IMR-90 (cell line): ENCODE data around the gene MGAT5B. TPM values are rescaled to one million over a fixed set of nuclear protein-coding genes. Genes with fewer than 3 reads are reported as not detected.
A peak's percentile ranks its signal among the peaks of the same experiment; 100 is the strongest.

Source experiments
- ATAC-seq: fragments of 200-7000 bp; cut with Tn5 transposase; 2 replicates; pipeline ENCODE4 v1.9.1; 2020; ENCODE audit warnings: low read depth, mild to moderate bottlenecking, moderate library complexity
- BruUV-seq: library from RNA; stranded (reverse); fragments of 400-500 nt; replicated peaks from 2 replicates; lab custom pipeline; 2021; lab: Mats Ljungman, UMichigan
- CTCF ChIA-PET: fragments of 300-600 bp; formaldehyde crosslinking; extraction: SDS; loops from one replicate; lab custom pipeline; 2021; ENCODE audit warnings: antibody characterized with exemption; lab: Yijun Ruan, JAX
- POLR2A ChIA-PET: fragments of 300-600 bp; sonication (Branson Sonifier 250); formaldehyde crosslinking; loops from one replicate; lab custom pipeline; 2022; ENCODE audit warnings: antibody characterized with exemption; ENCODE audit not compliant: unreplicated experiment; lab: Charles Lee
- DNase-seq: peaks from one replicate; pipeline ENCODE4 v3.0.0; 2013
- H2AFZ ChIP-seq: replicated peaks from 2 replicates; pipeline ENCODE3; 2013; ENCODE audit warnings: low read length, mild to moderate bottlenecking; ENCODE audit not compliant: poor library complexity
- H2AK5ac ChIP-seq: 2 replicates; pipeline ENCODE4 v1.6.1; 2013; ENCODE audit warnings: low read depth, low read length, inconsistent platforms
- H2AK9ac ChIP-seq: replicated peaks from 2 replicates; pipeline ENCODE3; 2013; ENCODE audit warnings: mild to moderate bottlenecking, low read depth, low read length, moderate library complexity; ENCODE audit not compliant: poor library complexity
- H2BK120ac ChIP-seq: 2 replicates; pipeline ENCODE4 v1.6.1; 2013; ENCODE audit warnings: low read depth, low read length, inconsistent platforms
- H2BK15ac ChIP-seq: 3 replicates; pipeline ENCODE4 v1.6.1; 2013; ENCODE audit warnings: low read depth, low read length, inconsistent platforms
- H2BK20ac ChIP-seq: 2 replicates; pipeline ENCODE4 v1.6.1; 2013; ENCODE audit warnings: low read depth, mild to moderate bottlenecking, inconsistent platforms, low read length, moderate library complexity
- H2BK5ac ChIP-seq: 2 replicates; pipeline ENCODE4 v1.6.1; 2013; ENCODE audit warnings: mild to moderate bottlenecking, low read depth, low read length, inconsistent platforms; ENCODE audit not compliant: poor library complexity, severe bottlenecking
- H3K14ac ChIP-seq: replicated peaks from 2 replicates; pipeline ENCODE4 v1.6.1; 2013; ENCODE audit warnings: low read depth, low read length, inconsistent platforms
- H3K18ac ChIP-seq: 2 replicates; pipeline ENCODE4 v1.6.1; 2013; ENCODE audit warnings: low read depth, low read length, control low read depth
- H3K23ac ChIP-seq: 2 replicates; pipeline ENCODE4 v1.6.1; 2013; ENCODE audit warnings: low read depth, low read length, inconsistent platforms
- H3K27ac ChIP-seq: 2 replicates; pipeline ENCODE4 v1.5.1; 2013; ENCODE audit warnings: mild to moderate bottlenecking, control low read depth, low read length; ENCODE audit not compliant: insufficient read depth
- H3K27me3 ChIP-seq: 2 replicates; pipeline ENCODE4 v1.6.1; 2013; ENCODE audit warnings: low read length; ENCODE audit not compliant: control insufficient read depth, insufficient read depth
- H3K36me3 ChIP-seq: 2 replicates; pipeline ENCODE4 v1.6.1; 2013; ENCODE audit warnings: low read length, mixed read lengths; ENCODE audit not compliant: control insufficient read depth, insufficient read depth
- H3K4ac ChIP-seq: 2 replicates; pipeline ENCODE4 v1.6.1; 2013; ENCODE audit warnings: low read depth, low read length, inconsistent platforms
- H3K4me1 ChIP-seq: 2 replicates; pipeline ENCODE4 v1.6.1; 2013; ENCODE audit warnings: low read length, mixed read lengths; ENCODE audit not compliant: control insufficient read depth, insufficient read depth
- H3K4me2 ChIP-seq: 2 replicates; pipeline ENCODE4 v1.6.1; 2013; ENCODE audit warnings: low read depth, mild to moderate bottlenecking, control low read depth, low read length, moderate library complexity
- H3K4me3 ChIP-seq: 2 replicates; pipeline ENCODE4 v1.5.1; 2013; ENCODE audit warnings: low read depth, mild to moderate bottlenecking, control low read depth, low read length, moderate library complexity; ENCODE audit not compliant: insufficient read depth
- H3K56ac ChIP-seq: 2 replicates; pipeline ENCODE4 v1.6.1; 2013; ENCODE audit warnings: low read length, inconsistent platforms; ENCODE audit not compliant: insufficient read depth; ENCODE audit errors: extremely low read depth
- H3K79me1 ChIP-seq, 2 experiments: 2 replicates each; pipeline ENCODE4 v1.6.1; 2013; ENCODE audit warnings: low read length in 2 of 2, inconsistent platforms in 1 of 2, low read depth in 1 of 2
- H3K9ac ChIP-seq: 2 replicates; pipeline ENCODE4 v1.6.1; 2013; ENCODE audit warnings: low read depth, low read length, control low read depth
- H3K9me1 ChIP-seq: 2 replicates; pipeline ENCODE4 v1.6.1; 2013; ENCODE audit warnings: low read length, inconsistent platforms; ENCODE audit not compliant: insufficient read depth
- H3K9me3 ChIP-seq: 2 replicates; pipeline ENCODE4 v1.6.1; 2013; ENCODE audit warnings: low read length; ENCODE audit not compliant: control insufficient read depth, insufficient read depth
- H4K20me1 ChIP-seq: 2 replicates; pipeline ENCODE4 v1.6.1; 2013; ENCODE audit warnings: low read length, inconsistent platforms; ENCODE audit not compliant: insufficient read depth
- H4K5ac ChIP-seq: 2 replicates; pipeline ENCODE4 v1.6.1; 2013; ENCODE audit warnings: mild to moderate bottlenecking, low read depth, low read length, control low read depth
- H4K8ac ChIP-seq, 2 experiments: 2 replicates each; pipeline ENCODE4 v1.6.1; 2013; ENCODE audit warnings: low read depth in 2 of 2, low read length in 2 of 2, control low read depth in 1 of 2, inconsistent platforms in 1 of 2
- H4K91ac ChIP-seq: 2 replicates; pipeline ENCODE4 v1.6.1; 2013; ENCODE audit warnings: low read depth, low read length, inconsistent platforms; ENCODE audit not compliant: insufficient read depth
- BHLHE40 ChIP-seq: fragments of 150-350 bp; IDR thresholded peaks from 2 replicates; pipeline ENCODE4 v1.6.1; 2016; ENCODE audit warnings: mild to moderate bottlenecking, low read depth, low read length
- CEBPB ChIP-seq: IDR thresholded peaks from 2 replicates; pipeline ENCODE4 v1.6.1; 2012; ENCODE audit warnings: low read depth, low read length, improper control_type of control experiment
- CHD1 ChIP-seq: IDR thresholded peaks from 2 replicates; pipeline ENCODE4 v1.6.1; 2012; ENCODE audit warnings: low read depth, low read length, improper control_type of control experiment
- FOS ChIP-seq: fragments of 150-350 bp; IDR thresholded peaks from 2 replicates; pipeline ENCODE4 v1.6.1; 2016; ENCODE audit warnings: low read depth, low read length
- MAFK ChIP-seq: IDR thresholded peaks from 2 replicates; pipeline ENCODE4 v1.6.1; 2012; ENCODE audit warnings: low read depth, low read length, improper control_type of control experiment
- MAZ ChIP-seq: IDR thresholded peaks from 2 replicates; pipeline ENCODE4 v1.6.1; 2012; ENCODE audit warnings: low read depth, mild to moderate bottlenecking, low read length, improper control_type of control experiment, moderate library complexity, borderline replicate concordance
- MXI1 ChIP-seq: IDR thresholded peaks from 2 replicates; pipeline ENCODE4 v1.6.1; 2012; ENCODE audit warnings: low read depth, mild to moderate bottlenecking, low read length, moderate library complexity, borderline replicate concordance
- NFE2L2 ChIP-seq: fragments of 150-350 bp; IDR thresholded peaks from 2 replicates; pipeline ENCODE4 v1.6.1; 2016; ENCODE audit warnings: low read depth, mild to moderate bottlenecking, low read length
- POLR2A ChIP-seq: IDR thresholded peaks from 2 replicates; pipeline ENCODE4 v1.6.1; 2012; ENCODE audit warnings: mild to moderate bottlenecking, low read depth, low read length
- RAD21 ChIP-seq: IDR thresholded peaks from 2 replicates; pipeline ENCODE4 v1.6.1; 2012; ENCODE audit warnings: low read length, improper control_type of control experiment
- RCOR1 ChIP-seq: IDR thresholded peaks from 2 replicates; pipeline ENCODE4 v1.6.1; 2012; ENCODE audit warnings: mild to moderate bottlenecking, low read length, improper control_type of control experiment; ENCODE audit not compliant: insufficient replicate concordance
- RFX5 ChIP-seq: IDR thresholded peaks from 2 replicates; pipeline ENCODE4 v1.8.0; 2012; ENCODE audit warnings: low read depth, mild to moderate bottlenecking, low read length, moderate library complexity
- SMC3 ChIP-seq: fragments of 150-350 bp; IDR thresholded peaks from 2 replicates; pipeline ENCODE4 v1.6.1; 2016; ENCODE audit warnings: low read depth, mild to moderate bottlenecking, antibody characterized with exemption, low read length, moderate library complexity
- WGBS, 2 experiments: methylation state at CpG; one replicate each; pipeline versions ENCODE4 v1.1.5 to v1.1.7; 2013; ENCODE audit warnings: missing lambda C conversion rate in 2 of 2; ENCODE audit not compliant: insufficient read length in 1 of 2; ENCODE audit errors: extremely low coverage in 2 of 2; 5-methylcytosine and 5-hydroxymethylcytosine counted together
- dilution Hi-C: fragments of 300-500 bp; cut with HindIII; formaldehyde crosslinking; loops from one replicate; pipeline ENCODE4 v1.14.3; 2018; ENCODE audit warnings: low sequenced_read_pairs; ENCODE audit not compliant: unreplicated experiment
- in situ Hi-C: fragments of 300-500 bp; cut with MboI; formaldehyde crosslinking; loops from 3 replicates; pipeline ENCODE4 v1.14.3; 2019; ENCODE audit warnings: low sequenced_read_pairs, inconsistent platforms, mixed read lengths
- intact Hi-C: fragments of 100-400 bp; cut with micrococcal nuclease; formaldehyde crosslinking; loops from 2 replicates; pipeline ENCODE4 v1.10.0; 2022
- polyA plus RNA-seq, 3 experiments: library from polyadenylated mRNA; depleted of rRNA; stranded (reverse); fragments of >200 nt; gene quantifications; 2 replicates each; pipeline ENCODE4 v1.2.3, GENCODE V29; 2012; ENCODE audit warnings: low replicate concordance in 1 of 3
- total RNA-seq: library from RNA; depleted of rRNA; stranded (reverse); fragments of >200 nt; gene quantifications from 2 replicates; pipeline ENCODE4 v1.2.3, GENCODE V29; 2012
- TF ChIP-seq, protein P1 (sequence below): fragments of 150-350 bp; IDR thresholded peaks from 2 replicates; pipeline ENCODE4 v1.6.1; 2016; ENCODE audit warnings: low read depth, mild to moderate bottlenecking, low read length, moderate library complexity, borderline replicate concordance
- TF ChIP-seq, protein P2 (sequence below): conservative IDR thresholded peaks from 2 replicates; pipeline ENCODE4 v1.5.1; 2012; ENCODE audit warnings: mild to moderate bottlenecking, low read depth, low read length, improper control_type of control experiment
- TF ChIP-seq, protein P3 (sequence below): fragments of 150-350 bp; IDR thresholded peaks from 2 replicates; pipeline ENCODE4 v1.6.1; 2017; ENCODE audit warnings: mild to moderate bottlenecking, antibody characterized with exemption, low read length, low read depth

Gene MGAT5B
- total and polyA plus RNA-seq, 2 of the 4 experiments (the other 2 are of a cell fraction) = 0.54 to 2.0 TPM

DNA sequence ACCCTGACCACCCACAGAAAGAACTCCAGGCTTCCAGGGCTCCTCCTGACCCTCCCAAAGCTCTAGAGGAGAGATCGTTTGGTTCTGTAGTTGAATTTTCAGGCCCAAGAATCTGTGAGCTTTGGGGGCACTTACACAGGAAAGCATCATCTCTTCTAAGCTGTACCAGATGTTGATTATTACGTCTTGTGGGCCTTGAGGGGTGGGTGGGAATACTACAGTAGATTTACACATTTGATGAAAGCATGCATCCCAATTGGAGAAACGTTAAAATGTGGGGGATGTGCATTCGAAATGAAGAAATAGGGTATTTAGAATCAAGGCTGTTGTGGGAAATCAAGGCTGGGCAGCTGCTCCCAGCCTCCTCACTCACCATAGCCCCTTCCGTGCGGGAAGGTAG is 61.9 kb downstream of the MGAT5B start:
- DNase-seq (no peak), ATAC-seq (no peak)
- Histone ChIP-seq H2BK15ac (no peak overlapping the region), H3K36me3 (no peaks in the 10 kb centered on the region), H2AK5ac (no peak overlapping the region), H4K5ac (no peak overlapping the region), H2BK5ac (no peak overlapping the region), H2AK9ac (no peak overlapping the region), H3K23ac (no peak overlapping the region), H3K4ac (no peak overlapping the region), H3K27me3 (peaks cover 11% of the 10 kb centered on the region), H3K4me2 (no peak overlapping the region), H4K91ac (no peak overlapping the region), H3K9me3 (no peaks in the 10 kb centered on the region), H3K79me1 (no peaks in the 10 kb centered on the region), H3K56ac (no peak overlapping the region), H3K4me3 (no peak overlapping the region), H3K18ac (no peak overlapping the region), H4K20me1 (no peaks in the 10 kb centered on the region; the same call in 1 of the 2 replicates), H3K14ac (no peak overlapping the region), H4K8ac (no peak overlapping the region), H3K27ac (no peak overlapping the region), H2BK20ac (no peak overlapping the region), H3K9ac (no peak overlapping the region), H3K4me1 (no peaks in the 10 kb centered on the region; the same call in 1 of the 2 replicates), H2BK120ac (no peak overlapping the region), H3K9me1 (no peaks in the 10 kb centered on the region), H2AFZ (peak overlapping the region; percentile 11)
- in situ Hi-C loops (no loop called here), dilution Hi-C loops (no loop called here), intact Hi-C loops (no loop called here)
- CTCF ChIA-PET = no interaction called here
- BruUV-seq = no TSS peak
- no CpG with 5 or more reads among the region's 6 CpGs for WGBS, 2 experiments
- no peak for TF ChIP-seq MXI1
- TF ChIP-seq, protein P1, sequence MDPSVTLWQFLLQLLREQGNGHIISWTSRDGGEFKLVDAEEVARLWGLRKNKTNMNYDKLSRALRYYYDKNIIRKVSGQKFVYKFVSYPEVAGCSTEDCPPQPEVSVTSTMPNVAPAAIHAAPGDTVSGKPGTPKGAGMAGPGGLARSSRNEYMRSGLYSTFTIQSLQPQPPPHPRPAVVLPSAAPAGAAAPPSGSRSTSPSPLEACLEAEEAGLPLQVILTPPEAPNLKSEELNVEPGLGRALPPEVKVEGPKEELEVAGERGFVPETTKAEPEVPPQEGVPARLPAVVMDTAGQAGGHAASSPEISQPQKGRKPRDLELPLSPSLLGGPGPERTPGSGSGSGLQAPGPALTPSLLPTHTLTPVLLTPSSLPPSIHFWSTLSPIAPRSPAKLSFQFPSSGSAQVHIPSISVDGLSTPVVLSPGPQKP = no peak
- TF ChIP-seq MAZ = no peak
- TF ChIP-seq RAD21 = no peak
- no peak for TF ChIP-seq FOS
- no peak for TF ChIP-seq RCOR1
- TF ChIP-seq MAFK = no peak
- no peak for TF ChIP-seq POLR2A
- TF ChIP-seq NFE2L2 = no peak
- TF ChIP-seq, protein P2, sequence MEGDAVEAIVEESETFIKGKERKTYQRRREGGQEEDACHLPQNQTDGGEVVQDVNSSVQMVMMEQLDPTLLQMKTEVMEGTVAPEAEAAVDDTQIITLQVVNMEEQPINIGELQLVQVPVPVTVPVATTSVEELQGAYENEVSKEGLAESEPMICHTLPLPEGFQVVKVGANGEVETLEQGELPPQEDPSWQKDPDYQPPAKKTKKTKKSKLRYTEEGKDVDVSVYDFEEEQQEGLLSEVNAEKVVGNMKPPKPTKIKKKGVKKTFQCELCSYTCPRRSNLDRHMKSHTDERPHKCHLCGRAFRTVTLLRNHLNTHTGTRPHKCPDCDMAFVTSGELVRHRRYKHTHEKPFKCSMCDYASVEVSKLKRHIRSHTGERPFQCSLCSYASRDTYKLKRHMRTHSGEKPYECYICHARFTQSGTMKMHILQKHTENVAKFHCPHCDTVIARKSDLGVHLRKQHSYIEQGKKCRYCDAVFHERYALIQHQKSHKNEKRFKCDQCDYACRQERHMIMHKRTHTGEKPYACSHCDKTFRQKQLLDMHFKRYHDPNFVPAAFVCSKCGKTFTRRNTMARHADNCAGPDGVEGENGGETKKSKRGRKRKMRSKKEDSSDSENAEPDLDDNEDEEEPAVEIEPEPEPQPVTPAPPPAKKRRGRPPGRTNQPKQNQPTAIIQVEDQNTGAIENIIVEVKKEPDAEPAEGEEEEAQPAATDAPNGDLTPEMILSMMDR = no peak
- TF ChIP-seq SMC3 = no peak
- no peak for TF ChIP-seq CEBPB
- TF ChIP-seq RFX5 = no peak
- TF ChIP-seq, protein P3, sequence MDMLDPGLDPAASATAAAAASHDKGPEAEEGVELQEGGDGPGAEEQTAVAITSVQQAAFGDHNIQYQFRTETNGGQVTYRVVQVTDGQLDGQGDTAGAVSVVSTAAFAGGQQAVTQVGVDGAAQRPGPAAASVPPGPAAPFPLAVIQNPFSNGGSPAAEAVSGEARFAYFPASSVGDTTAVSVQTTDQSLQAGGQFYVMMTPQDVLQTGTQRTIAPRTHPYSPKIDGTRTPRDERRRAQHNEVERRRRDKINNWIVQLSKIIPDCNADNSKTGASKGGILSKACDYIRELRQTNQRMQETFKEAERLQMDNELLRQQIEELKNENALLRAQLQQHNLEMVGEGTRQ = no peak
- no peak for TF ChIP-seq CHD1
- no peak for TF ChIP-seq BHLHE40
- POLR2A ChIA-PET = no interaction called here
